ENCODE measurements around the gene JMY.

The JMY gene

DNA sequence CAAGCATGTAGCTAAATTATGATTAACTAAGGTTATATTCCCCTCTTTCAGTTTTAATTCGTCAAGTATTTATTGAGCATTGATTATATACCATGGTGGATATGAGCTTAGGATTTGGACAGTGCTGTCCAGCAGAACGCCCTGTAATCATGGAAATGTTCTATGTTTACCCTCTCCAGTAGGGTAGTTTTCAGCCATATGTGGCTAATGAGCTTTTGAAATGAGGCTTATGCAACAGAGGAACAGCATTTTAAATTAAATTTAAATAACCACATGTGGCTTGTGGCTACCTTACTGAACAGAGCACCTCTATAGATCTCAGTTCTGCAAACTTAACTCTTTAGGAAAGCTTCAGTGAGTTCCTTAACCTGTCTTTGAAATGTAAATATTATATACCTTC, 59.1 kb downstream of the JMY start:
- no peak for DNase-seq

DNA sequence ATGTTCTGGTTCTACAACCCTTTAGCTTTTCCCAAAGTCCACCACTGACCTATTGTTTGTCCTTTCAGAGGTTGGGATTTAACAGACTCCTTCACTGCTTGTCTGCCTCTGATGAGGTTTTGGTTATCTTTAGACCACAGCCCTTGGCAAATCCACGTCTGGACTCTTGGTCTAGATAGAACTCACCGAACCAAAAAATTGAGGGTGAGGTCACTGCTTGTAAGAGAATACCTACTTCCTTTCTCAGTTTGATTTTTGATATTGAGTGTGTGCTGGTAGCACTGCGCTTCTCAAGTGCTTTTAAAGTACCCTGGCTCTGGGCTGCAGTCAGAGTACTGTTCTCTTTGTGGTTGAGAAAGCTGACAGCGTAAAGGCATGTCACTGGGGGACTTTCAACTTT, 61.7 kb downstream of the JMY start:
- no peak for DNase-seq

DNA sequence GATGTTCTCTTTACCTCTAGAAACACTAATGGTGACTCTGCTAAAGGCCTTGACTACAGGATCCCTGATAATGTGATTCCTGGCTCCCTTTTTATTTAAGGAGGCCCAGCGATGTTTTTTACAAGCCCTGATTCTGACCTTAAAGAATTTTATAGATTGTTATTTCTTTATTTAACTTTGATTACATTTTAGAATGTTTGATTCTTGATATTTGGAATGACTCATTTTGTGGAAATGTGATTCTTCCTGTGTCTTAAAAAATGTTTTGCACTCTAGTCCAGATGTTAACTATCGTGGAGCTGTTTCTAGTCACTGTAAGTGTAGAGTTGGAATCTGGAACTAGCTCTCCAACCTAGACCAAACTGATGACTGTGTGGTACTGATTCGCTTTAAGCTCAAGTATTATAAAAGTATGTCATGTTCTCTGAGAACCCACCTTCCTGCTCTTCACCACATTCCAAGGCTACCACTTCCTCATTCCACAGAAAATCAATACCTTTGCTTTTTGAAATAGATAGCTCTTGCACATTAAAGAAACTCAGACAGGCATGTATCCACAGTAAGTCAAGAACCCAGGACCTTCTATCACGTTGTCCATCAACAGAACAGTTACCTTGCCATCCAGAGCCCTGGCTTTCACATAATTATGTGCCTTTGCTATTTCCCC, 65.2 kb downstream of the JMY start:
- no peak for DNase-seq

GRCh38 chr5:79302454-79302853, 66.5 kb downstream of the JMY start:
- no peak for DNase-seq

- DNase-seq: no peak
Observed at GRCh38 chr5:79305706-79306105, 69.8 kb downstream of the JMY start.

DNA sequence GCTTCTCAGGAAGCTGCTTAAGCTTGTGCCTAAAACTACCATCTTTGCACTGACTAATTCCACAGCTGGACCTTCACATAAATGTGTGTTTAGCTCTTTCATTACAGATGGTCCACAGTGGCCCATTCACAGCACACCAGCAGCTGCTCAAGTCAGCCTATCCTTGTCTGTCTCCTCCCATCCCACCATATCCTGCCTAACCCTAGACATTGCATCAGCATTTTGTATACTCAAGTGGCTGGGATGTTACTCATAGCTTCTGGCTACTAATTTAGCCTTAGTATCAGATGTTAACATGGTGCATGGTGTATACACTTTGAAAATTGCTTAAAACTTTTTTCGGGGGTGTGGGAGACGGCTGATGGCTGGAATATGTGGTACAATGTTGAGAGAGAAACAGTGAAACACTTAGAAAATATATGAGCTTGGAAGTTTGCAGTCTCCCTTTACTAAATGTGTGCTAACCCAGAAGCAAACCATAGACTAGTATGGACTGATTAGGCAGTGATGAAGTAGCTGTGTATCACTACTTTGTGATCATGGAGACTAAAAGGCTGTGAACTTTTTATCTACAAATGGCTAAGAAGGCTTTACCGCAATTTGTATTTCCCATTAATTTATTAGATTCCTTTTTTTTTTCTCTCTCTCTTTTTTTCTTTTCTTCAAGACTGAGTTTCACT, 83.1 kb downstream of the JMY start:
- DNase-seq: no peak

DNA sequence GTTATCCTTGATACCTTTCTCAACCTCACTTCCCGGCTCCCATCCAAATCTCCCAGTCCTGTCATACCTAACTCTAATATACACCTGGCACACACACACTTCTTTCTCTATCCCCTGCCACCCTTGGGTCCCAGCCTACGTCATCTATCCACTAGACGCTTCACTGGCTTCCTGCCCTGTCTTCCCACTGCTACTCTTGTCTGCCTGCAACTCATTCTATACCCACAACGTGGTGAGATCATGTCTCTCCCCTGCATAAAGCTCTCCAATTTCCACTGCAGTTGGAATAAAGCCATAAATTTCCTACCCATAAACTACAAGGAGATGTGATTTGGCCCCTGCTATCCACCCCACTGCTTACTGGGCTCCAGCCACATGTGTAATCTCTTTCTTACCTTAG, 93.5 kb downstream of the JMY start:
- no peak for DNase-seq

DNA sequence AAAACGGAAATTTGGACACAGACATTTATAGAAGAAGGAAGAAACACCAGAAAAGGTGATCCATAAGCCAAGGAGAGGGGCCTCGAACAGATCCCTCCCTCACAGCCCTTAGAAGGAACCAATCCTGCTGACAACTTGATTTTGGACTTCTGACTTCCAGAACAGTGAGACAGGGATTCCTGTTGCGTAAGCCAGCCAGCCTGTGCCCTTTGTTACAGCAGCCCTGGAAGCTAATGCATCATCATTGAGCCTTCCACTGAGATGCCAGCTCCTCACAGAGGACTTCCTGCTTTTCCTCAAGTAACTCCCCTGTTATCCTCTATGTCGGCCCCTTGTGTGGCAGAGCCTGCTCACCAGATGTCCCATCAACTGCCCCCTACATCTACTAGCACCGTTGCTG, 94.1 kb downstream of the JMY start:
- no peak for DNase-seq

DNA sequence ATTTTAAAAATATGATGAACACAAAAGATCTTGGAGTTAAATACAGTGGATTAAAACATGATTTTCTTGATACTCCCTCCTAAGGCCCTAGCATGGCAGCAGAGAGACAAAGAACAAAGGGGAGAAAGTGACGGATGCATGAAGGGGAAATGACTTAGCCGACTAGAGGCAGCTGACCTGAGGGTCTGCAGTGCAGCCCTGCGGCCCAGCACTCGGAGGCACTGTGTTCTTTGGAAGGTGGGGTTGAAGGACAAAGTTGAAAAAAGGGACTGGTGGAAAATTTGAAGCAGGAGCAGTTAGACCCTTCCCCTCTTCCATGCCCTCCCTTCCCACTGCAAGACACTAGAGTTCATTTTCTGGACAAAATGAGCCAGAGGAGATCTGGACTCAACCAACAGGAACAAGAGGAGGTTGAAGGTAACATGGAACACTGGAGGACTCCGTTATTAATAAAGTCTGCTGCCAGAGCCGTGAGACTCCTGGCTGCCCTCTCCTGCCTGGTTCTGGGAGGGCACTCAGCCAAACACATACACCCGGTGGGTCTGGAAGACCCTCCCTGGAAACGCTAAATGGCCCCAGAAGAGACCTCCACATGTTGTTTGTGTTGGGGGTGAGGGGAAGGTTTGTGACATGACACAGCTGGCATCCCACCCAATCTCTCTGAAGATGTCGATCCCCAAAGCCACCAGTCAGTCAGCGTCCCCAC, 98.1 kb downstream of the JMY start:
- DNase-seq: no peak

DNA sequence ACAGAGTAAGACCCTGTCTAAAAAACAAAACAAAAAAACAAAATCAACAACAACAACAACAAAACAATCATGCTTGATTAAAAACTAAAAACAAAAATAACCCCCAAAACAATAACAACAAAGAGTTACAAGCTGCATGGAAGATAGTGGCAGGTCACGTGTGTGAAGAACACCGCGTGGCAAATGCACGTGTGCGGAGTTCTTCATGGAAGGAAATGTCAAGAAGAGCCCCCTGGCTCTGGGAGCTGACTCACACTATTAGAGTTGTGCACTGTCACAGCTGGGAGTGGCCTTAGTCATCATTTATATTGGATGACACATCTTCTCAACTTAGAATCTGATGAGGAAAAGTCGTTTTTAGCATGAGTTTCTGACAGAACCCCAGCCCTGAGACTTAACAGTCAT, 110.5 kb downstream of the JMY start:
- no peak for DNase-seq

GRCh38 chr5:79349047-79349446, 113.1 kb downstream of the JMY start:
- no peak for DNase-seq

DNA sequence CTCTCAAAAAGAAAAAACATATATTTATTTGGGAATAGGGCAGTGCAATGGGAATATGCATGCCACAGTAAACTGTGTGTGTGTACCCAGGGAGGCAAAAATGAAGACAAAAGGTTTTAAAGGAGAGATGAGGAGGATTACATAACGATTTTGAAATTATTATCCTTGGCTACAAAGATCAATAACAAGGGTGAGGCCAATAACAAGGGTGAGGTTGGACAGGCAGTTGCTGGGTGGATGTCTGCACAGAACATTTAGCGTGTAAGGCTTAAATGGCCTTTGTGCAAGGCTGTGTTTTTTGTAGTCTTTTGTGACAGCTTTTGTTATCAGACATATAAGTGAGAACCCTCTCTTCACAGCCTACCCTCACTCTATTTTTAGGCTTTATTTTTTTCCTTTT, 114.0 kb downstream of the JMY start:
- DNase-seq: no peak

GRCh38 chr5:79357398-79357797, 121.5 kb downstream of the JMY start:
- DNase-seq: no peak
